Erythroblast (primary cell): ENCODE measurements around the gene CXCL9.

ENCODE experiments used
- DNase-seq, 2 experiments: peaks; one replicate each; lab custom pipeline; 2025; lab: John Stamatoyannopoulos, UW
- GATA1 ChIP-seq: IDR thresholded peaks from 2 replicates; pipeline ENCODE4 v1.6.1; 2011; ENCODE audit warnings: low read depth, mild to moderate bottlenecking, control low read depth, low read length, moderate library complexity
- POLR2A ChIP-seq: IDR thresholded peaks from 2 replicates; pipeline ENCODE4 v1.6.1; 2011; ENCODE audit warnings: mild to moderate bottlenecking, low read length

Gene CXCL9

GRCh38 chr4:75953509-75953908, 53.8 kb downstream of the CXCL9 start:
- no peak for DNase-seq
- TF ChIP-seq POLR2A (no peak), GATA1 (no peak)
